T-helper 1 cell treated with Interleukin-12 subunit alpha and Interleukin-12 subunit beta and Interleukin-4 antibody, amounts not matched to agents 30 μg/mL and 1 μg/mL, for 36 hours (primary cell): ENCODE results near the gene CBFA2T3.

Source experiments
- H3K27ac Mint-ChIP-seq: one replicate; pipeline ENCODE4 v1.8.0; 2021; ENCODE audit warnings: mild to moderate bottlenecking, mixed read lengths
- H3K27me3 Mint-ChIP-seq: one replicate; pipeline ENCODE4 v1.8.0; 2021; ENCODE audit warnings: low read depth, mixed read lengths
- H3K36me3 Mint-ChIP-seq: one replicate; pipeline ENCODE4 v1.8.0; 2021; ENCODE audit warnings: low read depth, mixed read lengths
- H3K4me1 Mint-ChIP-seq: one replicate; pipeline ENCODE4 v1.8.0; 2021; ENCODE audit warnings: low read depth, mixed read lengths
- H3K4me3 Mint-ChIP-seq: one replicate; pipeline ENCODE4 v1.8.0; 2021; ENCODE audit warnings: mild to moderate bottlenecking, moderate library complexity, mixed read lengths
- H3K9me3 Mint-ChIP-seq: one replicate; pipeline ENCODE4 v1.8.0; 2021; ENCODE audit warnings: mixed read lengths

The CBFA2T3 gene

GRCh38 chr16:88978608-88979346 is 1.8 kb upstream of the CBFA2T3 start:
- Mint-ChIP-seq H3K36me3 (no peaks in the 10 kb centered on the region), H3K4me3 (no peak overlapping the region), H3K9me3 (no peaks in the 10 kb centered on the region), H3K27me3 (peaks cover 28% of the 10 kb centered on the region), H3K4me1 (no peaks in the 10 kb centered on the region), H3K27ac (no peak overlapping the region)

GRCh38 chr16:88977812-88978607 is 1.0 kb upstream of the CBFA2T3 start:
- Mint-ChIP-seq H3K4me3 (no peak overlapping the region), H3K9me3 (no peaks in the 10 kb centered on the region), H3K27me3 (peaks cover 29% of the 10 kb centered on the region), H3K36me3 (no peaks in the 10 kb centered on the region), H3K27ac (no peak overlapping the region), H3K4me1 (no peaks in the 10 kb centered on the region)

GRCh38 chr16:88976366-88977017 is 515 bp downstream of the CBFA2T3 start:
- no peaks in the 10 kb centered on the region for H3K36me3 Mint-ChIP-seq
- H3K27me3 Mint-ChIP-seq, result peaks cover 33% of the 10 kb centered on the region
- H3K27ac Mint-ChIP-seq, result no peak overlapping the region
- no peaks in the 10 kb centered on the region for H3K4me1 Mint-ChIP-seq
- no peak overlapping the region for H3K4me3 Mint-ChIP-seq
- no peaks in the 10 kb centered on the region for H3K9me3 Mint-ChIP-seq

- Mint-ChIP-seq H3K9me3 (no peaks in the 10 kb centered on the region), H3K36me3 (no peaks in the 10 kb centered on the region), H3K4me3 (no peak overlapping the region), H3K27me3 (peaks cover 33% of the 10 kb centered on the region), H3K27ac (no peak overlapping the region), H3K4me1 (no peaks in the 10 kb centered on the region)
Measured at GRCh38 chr16:88975511-88976061, 1.4 kb downstream of the CBFA2T3 start.

- Mint-ChIP-seq H3K9me3 (no peaks in the 10 kb centered on the region), H3K27me3 (peaks cover 33% of the 10 kb centered on the region)
Measured at GRCh38 chr16:88974916-88975215, 2.1 kb downstream of the CBFA2T3 start.

GRCh38 chr16:88974080-88974915 is 2.7 kb downstream of the CBFA2T3 start:
- no peaks in the 10 kb centered on the region for H3K36me3 Mint-ChIP-seq
- H3K9me3 Mint-ChIP-seq, result no peaks in the 10 kb centered on the region
- no peak overlapping the region for H3K4me3 Mint-ChIP-seq
- H3K4me1 Mint-ChIP-seq, result no peaks in the 10 kb centered on the region
- peaks cover 33% of the 10 kb centered on the region for H3K27me3 Mint-ChIP-seq
- no peak overlapping the region for H3K27ac Mint-ChIP-seq

More at GRCh38 chr16:88974916-88975215, 2.1 kb downstream of the CBFA2T3 start:
- H3K27ac Mint-ChIP-seq, result no peak overlapping the region
- no peaks in the 10 kb centered on the region for H3K36me3 Mint-ChIP-seq
- H3K4me1 Mint-ChIP-seq, result no peaks in the 10 kb centered on the region
- no peak overlapping the region for H3K4me3 Mint-ChIP-seq

GRCh38 chr16:88973415-88974050 is 3.5 kb downstream of the CBFA2T3 start:
- H3K36me3 Mint-ChIP-seq, result no peaks in the 10 kb centered on the region
- H3K27ac Mint-ChIP-seq, result no peak overlapping the region
- peaks cover 30% of the 10 kb centered on the region for H3K27me3 Mint-ChIP-seq
- no peaks in the 10 kb centered on the region for H3K9me3 Mint-ChIP-seq
- H3K4me3 Mint-ChIP-seq, result no peak overlapping the region
- no peaks in the 10 kb centered on the region for H3K4me1 Mint-ChIP-seq

- Mint-ChIP-seq H3K4me1 (peaks cover under 1% of the 10 kb centered on the region), H3K4me3 (no peak overlapping the region), H3K9me3 (no peaks in the 10 kb centered on the region), H3K27me3 (peaks cover 29% of the 10 kb centered on the region), H3K27ac (no peak overlapping the region), H3K36me3 (no peaks in the 10 kb centered on the region)
Measured at GRCh38 chr16:88973007-88973410, 4.0 kb downstream of the CBFA2T3 start.

- Mint-ChIP-seq H3K36me3 (no peaks in the 10 kb centered on the region), H3K27me3 (peaks cover 31% of the 10 kb centered on the region), H3K27ac (no peak overlapping the region), H3K4me1 (peaks cover 2% of the 10 kb centered on the region), H3K4me3 (no peak overlapping the region), H3K9me3 (no peaks in the 10 kb centered on the region)
Measured at GRCh38 chr16:88972349-88972748, 4.7 kb downstream of the CBFA2T3 start.

GRCh38 chr16:88971371-88972097 is 5.5 kb downstream of the CBFA2T3 start:
- Mint-ChIP-seq H3K4me3 (no peak overlapping the region), H3K27me3 (peaks cover 31% of the 10 kb centered on the region), H3K36me3 (no peaks in the 10 kb centered on the region)

GRCh38 chr16:88970539-88971065 is 6.4 kb downstream of the CBFA2T3 start:
- H3K36me3 Mint-ChIP-seq, result no peaks in the 10 kb centered on the region
- peaks cover 2% of the 10 kb centered on the region for H3K4me1 Mint-ChIP-seq
- H3K9me3 Mint-ChIP-seq, result no peaks in the 10 kb centered on the region
- H3K4me3 Mint-ChIP-seq, result no peak overlapping the region
- peaks cover 26% of the 10 kb centered on the region for H3K27me3 Mint-ChIP-seq
- no peak overlapping the region for H3K27ac Mint-ChIP-seq

More at GRCh38 chr16:88971371-88972097, 5.5 kb downstream of the CBFA2T3 start:
- no peaks in the 10 kb centered on the region for H3K9me3 Mint-ChIP-seq
- H3K27ac Mint-ChIP-seq, result no peak overlapping the region
- peaks cover 2% of the 10 kb centered on the region for H3K4me1 Mint-ChIP-seq

- H3K27me3 Mint-ChIP-seq, result peaks cover 21% of the 10 kb centered on the region
- no peaks in the 10 kb centered on the region for H3K9me3 Mint-ChIP-seq
- no peaks in the 10 kb centered on the region for H3K36me3 Mint-ChIP-seq
- no peak overlapping the region for H3K27ac Mint-ChIP-seq
- no peak overlapping the region for H3K4me3 Mint-ChIP-seq
- peaks cover 2% of the 10 kb centered on the region for H3K4me1 Mint-ChIP-seq
Measured at GRCh38 chr16:88970050-88970449, 7.0 kb downstream of the CBFA2T3 start.

GRCh38 chr16:88969361-88969831 is 7.6 kb downstream of the CBFA2T3 start:
- H3K4me3 Mint-ChIP-seq, result no peak overlapping the region
- no peaks in the 10 kb centered on the region for H3K36me3 Mint-ChIP-seq
- no peaks in the 10 kb centered on the region for H3K9me3 Mint-ChIP-seq
- H3K27ac Mint-ChIP-seq, result no peak overlapping the region
- H3K4me1 Mint-ChIP-seq, result peaks cover 2% of the 10 kb centered on the region
- peaks cover 21% of the 10 kb centered on the region for H3K27me3 Mint-ChIP-seq
